ENCODE results near the gene TPPP3. TPM values are rescaled to one million over a fixed set of nuclear protein-coding genes. Genes with fewer than 3 reads are reported as not detected.

The TPPP3 gene
- polyA plus RNA-seq, 1 of the 3 experiments (the other 2 are of a cell fraction): 33.5 TPM

- Histone ChIP-seq H2AFZ (ENCODE audit: low read depth) (no peak overlapping the region), H3K9ac (no peak overlapping the region), H3K27ac (ENCODE audit: low read depth in 2 of 2, low read length in 1 of 2) (no peak overlapping the region), H3K9me3 (no peaks in the 10 kb centered on the region), H3K4me2 (no peak overlapping the region), H3K36me3 (replicated peaks in 1 of 2; ENCODE audit: control insufficient read depth in 1 of 2, insufficient read depth in 2 of 2, low read length in 1 of 2) (no peaks in the 10 kb centered on the region), H3K4me1 (ENCODE audit: control insufficient read depth in 1 of 2, insufficient read depth in 2 of 2, low read depth in 1 of 2, low read length in 1 of 2) (peaks cover 0 to 12% of the 10 kb centered on the region in 2 experiments; a peak in 1 of 4 replicates), H3F3A (replicated peaks; ENCODE audit: insufficient read depth) (no peaks in the 10 kb centered on the region), H3K9me2 (no peaks in the 10 kb centered on the region), H3K4me3 (ENCODE audit: low read depth in 2 of 2, low read length in 1 of 2) (no peak overlapping the region), H3K79me2 (ENCODE audit: insufficient read depth) (no peaks in the 10 kb centered on the region), H3K27me3 (ENCODE audit: insufficient read depth) (no peaks in the 10 kb centered on the region; the same call in 1 of the 2 replicates), H4K20me1 (ENCODE audit: insufficient read depth) (no peaks in the 10 kb centered on the region)
- DNase-seq: no peak
- ChIA-PET CTCF (interaction anchor here (0.6 to 5.9 kb wide), 11 partner anchors 9 to 108 kb away, joined by 3 to 76 read pairs (median 6); partner anchors contain the start of genes ATP6V0D1, KCTD19, LRRC36 and ZDHHC1), POLR2A (no interaction called here)
- TF ChIP-seq TCF12 (IDR thresholded peaks at IDR 0.05) (no peak), FOSL2 (IDR thresholded peaks at IDR 0.05; ENCODE audit: borderline replicate concordance, low read depth) (no peak), YY1 (IDR thresholded peaks at IDR 0.05; ENCODE audit: low read depth) (no peak), USF2 (IDR thresholded peaks at IDR 0.05; ENCODE audit: borderline replicate concordance, low read depth, low read length) (no peak), RFX5 (IDR thresholded peaks at IDR 0.05; ENCODE audit: low read length) (no peak), MEF2A (IDR thresholded peaks at IDR 0.05; ENCODE audit: borderline replicate concordance, low read depth) (no peak), ELF1 (IDR thresholded peaks at IDR 0.05) (no peak), SMC3 (IDR thresholded peaks at IDR 0.05; ENCODE audit: low read depth, low read length) (no peak)
- WGBS (ENCODE audit: low lambda C conversion rate): 69% methylated on average over 7 of the region's 7 CpGs
These were observed 33.7 kb upstream of the TPPP3 start for GRCh38 chr16:67426950-67427349.

- H3K9me2 ChIP-seq: no peaks in the 10 kb centered on the region
- H3K79me2 ChIP-seq (ENCODE audit: insufficient read depth): no peaks in the 10 kb centered on the region
- H4K20me1 ChIP-seq (ENCODE audit: insufficient read depth): no peaks in the 10 kb centered on the region
- no peaks in the 10 kb centered on the region for H3K9me3 ChIP-seq
- no peak overlapping the region for H3K4me2 ChIP-seq
- H3K9ac ChIP-seq: no peak overlapping the region
- CTCF ChIA-PET: interaction anchor here (0.8 to 5.9 kb wide), 8 partner anchors 8 to 148 kb away, joined by 3 to 76 read pairs (median 4); partner anchors contain the start of genes ATP6V0D1 and ZDHHC1
- TF ChIP-seq POLR2AphosphoS5 (IDR thresholded peaks at IDR 0.05; ENCODE audit: low read depth, low read length) (no peak), MAX (IDR thresholded peaks at IDR 0.05; ENCODE audit: low read depth) (no peak), MEF2A (IDR thresholded peaks at IDR 0.05; ENCODE audit: borderline replicate concordance, low read depth) (no peak), RCOR1 (IDR thresholded peaks at IDR 0.05; ENCODE audit: low read length) (no peak), FOXM1 (IDR thresholded peaks at IDR 0.05; ENCODE audit: low read depth) (no peak), RXRA (IDR thresholded peaks at IDR 0.05; ENCODE audit: borderline replicate concordance, low read depth) (no peak), FOXJ3 (CRISPR knock-in tag; IDR thresholded peaks at IDR 0.05) (no peak), EZH2phosphoT487 (IDR thresholded peaks at IDR 0.05; ENCODE audit: borderline replicate concordance, low read depth) (no peak), CTCF (IDR thresholded peaks at IDR 0.05) (no peak), FOSL2 (IDR thresholded peaks at IDR 0.05; ENCODE audit: borderline replicate concordance, low read depth) (no peak), IRF3 (IDR thresholded peaks at IDR 0.05; ENCODE audit: low read depth, low read length) (no peak), TAF1 (IDR thresholded peaks at IDR 0.05; ENCODE audit: borderline replicate concordance, low read depth, low read length) (no peak), NFIC (IDR thresholded peaks at IDR 0.05; ENCODE audit: borderline replicate concordance) (no peak)
- DNase-seq: no peak
- no peaks in the 10 kb centered on the region for H3F3A ChIP-seq (replicated peaks; ENCODE audit: insufficient read depth)
- POLR2A ChIA-PET: no interaction called here
- H3K4me3 ChIP-seq (ENCODE audit: low read depth in 2 of 2, low read length in 1 of 2): no peak overlapping the region
- no peaks in the 10 kb centered on the region; the same call in 1 of the 2 replicates for H3K27me3 ChIP-seq (ENCODE audit: insufficient read depth)
- H3K4me1 ChIP-seq (ENCODE audit: control insufficient read depth in 1 of 2, insufficient read depth in 2 of 2, low read depth in 1 of 2, low read length in 1 of 2): peaks cover 0 to 6% of the 10 kb centered on the region in 2 experiments; a peak in 1 of 4 replicates
- H2AFZ ChIP-seq (ENCODE audit: low read depth): no peak overlapping the region
- 92% methylated on average over 7 of the region's 7 CpGs for WGBS (ENCODE audit: low lambda C conversion rate)
- H3K27ac ChIP-seq (ENCODE audit: low read depth in 2 of 2, low read length in 1 of 2): no peak overlapping the region
- no peaks in the 10 kb centered on the region for H3K36me3 ChIP-seq (replicated peaks in 1 of 2; ENCODE audit: control insufficient read depth in 1 of 2, insufficient read depth in 2 of 2, low read length in 1 of 2)
These were observed 32.7 kb upstream of the TPPP3 start for GRCh38 chr16:67426022-67426421.
